ENCODE data around the gene RPS6KA3. TPM values are rescaled to one million over a fixed set of nuclear protein-coding genes. Genes with fewer than 3 reads are reported as not detected.

The RPS6KA3 gene
- total RNA-seq, 1 experiment from 2014 or later, result 8.3 TPM

GRCh38 chrX:20271730-20272129, 5.0 kb upstream of the RPS6KA3 start:
- Histone ChIP-seq H3K36me3 (replicated peaks; ENCODE audit: control insufficient read depth, insufficient read depth, low read length) (no peaks in the 10 kb centered on the region), H3K4me3 (ENCODE audit: insufficient read depth, low read depth, low read length) (no peak overlapping the region), H3K27me3 (ENCODE audit: control insufficient read depth, insufficient read depth, low read length) (peaks cover 16% of the 10 kb centered on the region)
- no peak for DNase-seq

- peaks cover 16% of the 10 kb centered on the region for H3K27me3 ChIP-seq (ENCODE audit: control insufficient read depth, insufficient read depth, low read length)
- H3K36me3 ChIP-seq (replicated peaks; ENCODE audit: control insufficient read depth, insufficient read depth, low read length), result no peaks in the 10 kb centered on the region
- DNase-seq, result no peak
- no peak overlapping the region for H3K4me3 ChIP-seq (ENCODE audit: insufficient read depth, low read depth, low read length)
Observed at GRCh38 chrX:20271186-20271585, 4.5 kb upstream of the RPS6KA3 start.

- DNase-seq, result no peak
Observed at GRCh38 chrX:20270562-20270890, 3.8 kb upstream of the RPS6KA3 start.

GRCh38 chrX:20269848-20270561, 3.3 kb upstream of the RPS6KA3 start:
- Histone ChIP-seq H3K4me3 (ENCODE audit: insufficient read depth, low read depth, low read length) (no peak overlapping the region), H3K27me3 (ENCODE audit: control insufficient read depth, insufficient read depth, low read length) (peaks cover 18% of the 10 kb centered on the region), H3K36me3 (replicated peaks; ENCODE audit: control insufficient read depth, insufficient read depth, low read length) (no peaks in the 10 kb centered on the region)
- no peak for DNase-seq

More at GRCh38 chrX:20270562-20270890, 3.8 kb upstream of the RPS6KA3 start:
- Histone ChIP-seq H3K4me3 (ENCODE audit: insufficient read depth, low read depth, low read length) (no peak overlapping the region), H3K36me3 (replicated peaks; ENCODE audit: control insufficient read depth, insufficient read depth, low read length) (no peaks in the 10 kb centered on the region), H3K27me3 (ENCODE audit: control insufficient read depth, insufficient read depth, low read length) (peaks cover 16% of the 10 kb centered on the region)

- peak; percentile 73 for DNase-seq
- Histone ChIP-seq H3K4me3 (ENCODE audit: insufficient read depth, low read depth, low read length) (peak overlapping the region; percentile 65), H3K27me3 (ENCODE audit: control insufficient read depth, insufficient read depth, low read length) (peaks cover 22% of the 10 kb centered on the region), H3K36me3 (replicated peaks; ENCODE audit: control insufficient read depth, insufficient read depth, low read length) (no peaks in the 10 kb centered on the region)
Observed at GRCh38 chrX:20267931-20268701, 1.4 kb upstream of the RPS6KA3 start.

- no peak for DNase-seq
- H3K27me3 ChIP-seq (ENCODE audit: control insufficient read depth, insufficient read depth, low read length), result peaks cover 22% of the 10 kb centered on the region
- peak overlapping the region; percentile 65 for H3K4me3 ChIP-seq (ENCODE audit: insufficient read depth, low read depth, low read length)
- H3K36me3 ChIP-seq (replicated peaks; ENCODE audit: control insufficient read depth, insufficient read depth, low read length), result no peaks in the 10 kb centered on the region
Observed at GRCh38 chrX:20267607-20267930, 860 bp upstream of the RPS6KA3 start.

- peak; percentile 55 for DNase-seq
- Histone ChIP-seq H3K4me3 (ENCODE audit: insufficient read depth, low read depth, low read length) (peak overlapping the region; percentile 64), H3K27me3 (ENCODE audit: control insufficient read depth, insufficient read depth, low read length) (peaks cover 21% of the 10 kb centered on the region), H3K36me3 (replicated peaks; ENCODE audit: control insufficient read depth, insufficient read depth, low read length) (no peaks in the 10 kb centered on the region)
Observed at GRCh38 chrX:20265726-20266681, 705 bp downstream of the RPS6KA3 start.

- no peaks in the 10 kb centered on the region for H3K36me3 ChIP-seq (replicated peaks; ENCODE audit: control insufficient read depth, insufficient read depth, low read length)
- DNase-seq, result peak; percentile 28
- peaks cover 19% of the 10 kb centered on the region for H3K27me3 ChIP-seq (ENCODE audit: control insufficient read depth, insufficient read depth, low read length)
- H3K4me3 ChIP-seq (ENCODE audit: insufficient read depth, low read depth, low read length), result peak overlapping the region; percentile 64
Observed at GRCh38 chrX:20265221-20265725, 1.4 kb downstream of the RPS6KA3 start.

GRCh38 chrX:20263474-20263873, 3.2 kb downstream of the RPS6KA3 start:
- H3K36me3 ChIP-seq (replicated peaks; ENCODE audit: control insufficient read depth, insufficient read depth, low read length), result no peaks in the 10 kb centered on the region
- no peak for DNase-seq
- peaks cover 11% of the 10 kb centered on the region for H3K27me3 ChIP-seq (ENCODE audit: control insufficient read depth, insufficient read depth, low read length)
- H3K4me3 ChIP-seq (ENCODE audit: insufficient read depth, low read depth, low read length), result no peak overlapping the region

GRCh38 chrX:20260885-20261284, 5.8 kb downstream of the RPS6KA3 start:
- no peaks in the 10 kb centered on the region for H3K36me3 ChIP-seq (replicated peaks; ENCODE audit: control insufficient read depth, insufficient read depth, low read length)
- no peak for DNase-seq
- H3K4me3 ChIP-seq (ENCODE audit: insufficient read depth, low read depth, low read length), result no peak overlapping the region
- peaks cover 5% of the 10 kb centered on the region; the same call in 1 of the 2 replicates for H3K27me3 ChIP-seq (ENCODE audit: control insufficient read depth, insufficient read depth, low read length)

- no peaks in the 10 kb centered on the region for H3K36me3 ChIP-seq (replicated peaks; ENCODE audit: control insufficient read depth, insufficient read depth, low read length)
- H3K4me3 ChIP-seq (ENCODE audit: insufficient read depth, low read depth, low read length), result no peak overlapping the region
- DNase-seq, result no peak
- H3K27me3 ChIP-seq (ENCODE audit: control insufficient read depth, insufficient read depth, low read length), result no peaks in the 10 kb centered on the region
Observed at GRCh38 chrX:20254712-20255299, 11.9 kb downstream of the RPS6KA3 start.

GRCh38 chrX:20253232-20253543, 13.5 kb downstream of the RPS6KA3 start:
- H3K27me3 ChIP-seq (ENCODE audit: control insufficient read depth, insufficient read depth, low read length), result no peaks in the 10 kb centered on the region

GRCh38 chrX:20252381-20253231, 14.1 kb downstream of the RPS6KA3 start:
- Histone ChIP-seq H3K27me3 (ENCODE audit: control insufficient read depth, insufficient read depth, low read length) (no peaks in the 10 kb centered on the region), H3K4me3 (ENCODE audit: insufficient read depth, low read depth, low read length) (no peak overlapping the region), H3K36me3 (replicated peaks; ENCODE audit: control insufficient read depth, insufficient read depth, low read length) (no peaks in the 10 kb centered on the region)
- peak; percentile 29 for DNase-seq

More at GRCh38 chrX:20253232-20253543, 13.5 kb downstream of the RPS6KA3 start:
- DNase-seq, result no peak
- Histone ChIP-seq H3K36me3 (replicated peaks; ENCODE audit: control insufficient read depth, insufficient read depth, low read length) (no peaks in the 10 kb centered on the region), H3K4me3 (ENCODE audit: insufficient read depth, low read depth, low read length) (no peak overlapping the region)
